HUDEP-2 (cell line): ENCODE results near the gene MAPKAPK2.
"Not testable (repeated sequence)": the region's sequence is repeated elsewhere in the genome, so short reads cannot be mapped to it uniquely, and the experiment has no call there.

Experiments used
- DNase-seq, 76 experiments: peaks; one replicate each; lab custom pipeline; 2025; ENCODE audit not compliant: unreplicated experiment in 76 of 76; lab: John Stamatoyannopoulos, UW

MAPKAPK2 gene

GRCh38 chr1:206684478-206685333, at the start of gene MAPKAPK2:
TSS of gene MAPKAPK2 (plus strand) at chr1:206684905. CDS start at chr1:206685230, 325 bp downstream.
- DNase-seq, result peak in 50 of 76 experiments; percentile 12 to 75 (median 54)

- peak in 75 of 76 experiments; percentile 36 to 97 (median 92) for DNase-seq
Measured at GRCh38 chr1:206635080-206635977, 49.4 kb upstream of the MAPKAPK2 start, which contains the start of gene DYRK3. TSS of gene DYRK3 (plus strand) at chr1:206635536. CDS start at chr1:206635704, 168 bp downstream.

GRCh38 chr1:206635978-206636345, 48.7 kb upstream of the MAPKAPK2 start:
- DNase-seq, result peak in 10 of 76 experiments; percentile 6 to 57 (median 26)

- no peak for DNase-seq
Measured at GRCh38 chr1:206636671-206637070, 48.0 kb upstream of the MAPKAPK2 start.

GRCh38 chr1:206637605-206638004, 47.1 kb upstream of the MAPKAPK2 start:
- no peak for DNase-seq

- DNase-seq, result not testable (repeated sequence)
Measured at GRCh38 chr1:206642074-206642473, 42.6 kb upstream of the MAPKAPK2 start.

GRCh38 chr1:206643118-206643698, 41.5 kb upstream of the MAPKAPK2 start:
- DNase-seq, result no peak

GRCh38 chr1:206646504-206646903, 38.2 kb upstream of the MAPKAPK2 start:
- DNase-seq, result no peak

- no peak for DNase-seq
Measured at GRCh38 chr1:206647224-206647623, 37.5 kb upstream of the MAPKAPK2 start.

- peak in 3 of 76 experiments; percentile 9 to 13 (median 12) for DNase-seq
Measured at GRCh38 chr1:206649261-206649921, 35.3 kb upstream of the MAPKAPK2 start.

- no peak for DNase-seq
Measured at GRCh38 chr1:206651014-206651413, 33.7 kb upstream of the MAPKAPK2 start.

- peak in 64 of 76 experiments; percentile 9 to 90 (median 50) for DNase-seq
Measured at GRCh38 chr1:206651958-206652890, 32.5 kb upstream of the MAPKAPK2 start.

- DNase-seq, result no peak
Measured at GRCh38 chr1:206653715-206654459, 30.8 kb upstream of the MAPKAPK2 start.

- DNase-seq, result no peak
Measured at GRCh38 chr1:206654828-206655227, 29.9 kb upstream of the MAPKAPK2 start.

GRCh38 chr1:206655471-206655882, 29.2 kb upstream of the MAPKAPK2 start:
- DNase-seq, result peak in 4 of 76 experiments; percentile 10 to 13 (median 11)

GRCh38 chr1:206656936-206657335, 27.8 kb upstream of the MAPKAPK2 start:
- DNase-seq, result no peak

- no peak for DNase-seq
Measured at GRCh38 chr1:206657751-206658150, 27.0 kb upstream of the MAPKAPK2 start.

- peak in 54 of 76 experiments; percentile 14 to 66 (median 40) for DNase-seq
Measured at GRCh38 chr1:206658264-206658980, 26.3 kb upstream of the MAPKAPK2 start.
